NCI-H2171 treated with DMSO at 0.1 percent for 48 hours (cell line): ENCODE results near the gene PRKG1.

ENCODE experiments used
- DNase-seq: peaks from one replicate; lab custom pipeline; 2025; lab: John Stamatoyannopoulos, UW

PRKG1 gene

GRCh38 chr10:51599647-51600046 is 525.4 kb downstream of the PRKG1 start:
- no peak for DNase-seq

GRCh38 chr10:51602326-51602725 is 528.0 kb downstream of the PRKG1 start:
- no peak for DNase-seq

GRCh38 chr10:51604579-51604978 is 530.3 kb downstream of the PRKG1 start:
- no peak for DNase-seq

GRCh38 chr10:51606825-51607462 is 532.7 kb downstream of the PRKG1 start:
- no peak for DNase-seq

GRCh38 chr10:51607463-51607835 is 533.2 kb downstream of the PRKG1 start:
- no peak for DNase-seq

- DNase-seq: no peak
Observed at GRCh38 chr10:51608211-51608610, 533.9 kb downstream of the PRKG1 start.

- DNase-seq: no peak
Observed at GRCh38 chr10:51615764-51616298, 541.5 kb downstream of the PRKG1 start.

GRCh38 chr10:51617576-51618235 is 543.4 kb downstream of the PRKG1 start:
- no peak for DNase-seq

- DNase-seq: no peak
Observed at GRCh38 chr10:51619365-51619764, 545.1 kb downstream of the PRKG1 start.

GRCh38 chr10:51620131-51620530 is 545.8 kb downstream of the PRKG1 start:
- no peak for DNase-seq

GRCh38 chr10:51624013-51624412 is 549.7 kb downstream of the PRKG1 start:
- DNase-seq: no peak

- no peak for DNase-seq
Observed at GRCh38 chr10:51629934-51630639, 555.8 kb downstream of the PRKG1 start.

- DNase-seq: no peak
Observed at GRCh38 chr10:51630640-51631005, 556.3 kb downstream of the PRKG1 start.

GRCh38 chr10:51635436-51635835 is 561.1 kb downstream of the PRKG1 start:
- DNase-seq: no peak

GRCh38 chr10:51638211-51638610 is 563.9 kb downstream of the PRKG1 start:
- DNase-seq: no peak

GRCh38 chr10:51638737-51639136 is 564.5 kb downstream of the PRKG1 start:
- DNase-seq: no peak

- no peak for DNase-seq
Observed at GRCh38 chr10:51640120-51640819, 566.0 kb downstream of the PRKG1 start.

- DNase-seq: no peak
Observed at GRCh38 chr10:51642581-51642980, 568.3 kb downstream of the PRKG1 start.

- no peak for DNase-seq
Observed at GRCh38 chr10:51643734-51644133, 569.4 kb downstream of the PRKG1 start.

- no peak for DNase-seq
Observed at GRCh38 chr10:51649064-51649463, 574.8 kb downstream of the PRKG1 start.

GRCh38 chr10:51651063-51651462 is 576.8 kb downstream of the PRKG1 start:
- DNase-seq: no peak

GRCh38 chr10:51653025-51653424 is 578.7 kb downstream of the PRKG1 start:
- DNase-seq: no peak

GRCh38 chr10:51654918-51655317 is 580.6 kb downstream of the PRKG1 start:
- DNase-seq: no peak
